Activated CD4-positive, alpha-beta T cell treated with anti-CD3 and anti-CD28 coated beads, Interleukin-10, Interleukin-2, amounts not matched to agents 100 ng/mL and 50 ng/mL, durations not matched to agents 16 hours and 8 hours (primary cell): ENCODE results near the gene TPST1.

ENCODE experiments used
- DNase-seq: peaks from one replicate; pipeline ENCODE4 v3.0.0-alpha.2; 2020

TPST1 gene

DNA sequence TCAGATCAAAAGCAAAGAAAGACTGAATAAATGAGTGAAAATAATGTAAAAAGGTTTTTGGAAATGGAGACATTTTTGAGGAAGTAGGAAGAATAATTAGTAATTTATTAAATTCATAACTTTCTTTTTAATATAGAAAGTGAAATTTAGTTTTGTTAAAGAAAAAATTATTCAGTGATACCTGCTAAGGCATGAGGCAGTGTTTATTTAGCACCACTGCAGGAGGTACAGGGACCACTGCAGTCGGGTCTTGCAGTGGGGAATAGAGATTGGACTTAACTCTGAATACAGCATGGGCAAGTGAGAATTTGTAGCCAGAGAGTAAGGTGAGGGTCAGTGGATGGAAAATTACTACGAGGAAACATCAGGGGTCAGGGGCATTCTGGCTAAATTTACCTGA is 39.9 kb downstream of the TPST1 start:
- no peak for DNase-seq

DNA sequence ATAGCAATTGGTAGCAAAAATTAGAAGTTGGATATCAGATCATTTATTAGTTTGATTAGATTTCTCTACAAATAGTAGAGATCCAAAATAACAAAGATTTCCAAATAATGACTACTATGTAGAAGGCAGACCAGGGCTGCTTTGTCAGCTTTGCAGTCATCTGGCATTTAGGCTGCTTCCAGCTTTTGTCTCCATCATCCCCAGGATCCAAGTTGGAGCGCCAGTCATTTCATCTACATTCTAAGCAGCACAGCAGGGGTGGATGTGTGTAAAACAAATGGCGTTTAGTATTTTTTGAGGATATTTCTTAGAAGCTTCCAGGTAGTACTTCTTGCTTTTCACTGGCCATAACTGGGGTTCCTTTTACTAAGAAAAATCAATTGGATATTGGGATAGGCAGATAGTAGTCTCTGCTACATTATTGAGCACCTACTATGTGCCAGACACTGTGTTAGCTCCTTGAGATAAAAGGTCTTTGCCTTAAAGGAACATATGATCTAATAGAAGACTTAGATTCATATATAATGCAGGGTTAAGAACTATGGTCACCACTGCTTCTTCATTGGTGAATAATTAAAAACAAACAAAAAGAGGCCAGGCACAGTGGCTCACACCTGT is 41.5 kb downstream of the TPST1 start:
- DNase-seq = no peak

DNA sequence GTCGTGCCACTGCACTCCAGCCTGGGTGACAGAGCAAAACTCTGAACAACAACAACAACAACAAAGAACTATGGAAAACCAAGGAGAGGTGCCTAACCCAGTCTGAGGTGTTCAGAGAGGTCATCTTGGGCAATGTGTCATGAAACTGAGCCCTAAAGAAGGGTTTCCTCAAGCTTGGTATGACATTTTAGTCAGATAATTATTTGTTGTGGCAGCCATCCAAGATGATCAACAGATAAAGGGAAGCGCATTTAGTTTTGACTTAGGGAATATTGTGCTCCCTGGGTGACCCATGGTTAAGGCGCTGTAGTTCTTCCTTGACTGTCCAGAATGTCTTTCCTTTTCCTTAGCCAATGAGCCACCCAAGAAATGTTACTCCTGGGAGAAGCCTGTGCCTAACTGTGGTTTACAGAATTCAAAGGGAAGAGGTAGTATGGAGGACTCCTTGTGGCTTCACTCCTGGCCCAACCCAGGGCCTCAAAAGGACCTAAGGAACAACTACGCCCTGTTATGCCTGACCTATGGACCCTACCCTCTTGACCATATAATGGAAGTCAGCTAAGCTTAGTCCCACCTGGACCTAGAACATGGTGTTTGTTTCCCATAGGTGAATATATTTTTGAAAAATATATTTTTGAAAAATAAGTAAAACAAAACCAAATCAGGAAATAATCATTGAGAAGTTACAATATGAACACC is 42.4 kb downstream of the TPST1 start:
- DNase-seq = no peak

DNA sequence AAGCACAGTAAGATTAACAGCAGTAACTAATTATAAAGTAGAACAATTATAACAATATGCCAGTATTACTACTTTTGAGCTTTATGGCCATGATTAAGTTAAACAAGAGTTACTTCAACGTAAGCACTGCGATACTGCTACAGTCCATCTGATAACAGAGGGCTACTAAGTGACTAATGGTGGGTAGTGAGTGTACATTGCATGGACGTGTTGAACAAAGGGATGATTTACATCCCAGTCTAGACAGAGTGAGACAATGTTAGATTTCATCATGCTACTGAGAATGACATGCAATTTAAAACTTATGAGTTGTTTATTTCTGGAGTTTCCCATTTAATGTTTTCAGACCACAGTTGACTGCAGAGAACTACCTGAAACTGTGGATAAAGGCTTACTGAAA is 45.6 kb downstream of the TPST1 start:
- no peak for DNase-seq

DNA sequence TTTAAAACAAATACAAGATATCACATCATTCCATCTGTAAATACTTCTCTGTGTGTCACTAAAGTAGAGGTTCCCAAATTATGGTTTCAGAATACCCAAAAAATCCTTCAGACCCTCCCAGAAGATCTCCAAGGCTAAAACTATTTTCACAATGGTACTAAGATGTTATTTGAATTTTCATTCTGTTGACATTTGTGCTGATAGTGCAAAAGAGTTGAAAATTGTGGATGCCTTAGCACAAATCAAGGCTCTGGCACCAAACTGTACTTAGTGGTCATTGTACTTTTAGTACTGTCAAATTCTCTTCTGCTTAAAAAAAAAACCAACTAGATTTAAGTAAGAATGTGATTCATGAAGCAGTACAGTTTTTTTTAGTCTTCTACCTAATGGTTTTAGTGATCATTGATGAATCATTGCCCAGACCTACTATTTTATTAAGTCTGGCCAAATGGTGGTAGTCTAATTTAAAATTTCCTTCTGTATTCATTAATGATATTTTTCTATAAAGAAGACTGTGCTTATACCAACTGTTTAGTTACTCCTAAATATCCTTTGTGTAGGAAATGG is 50.5 kb downstream of the TPST1 start:
- DNase-seq = no peak

DNA sequence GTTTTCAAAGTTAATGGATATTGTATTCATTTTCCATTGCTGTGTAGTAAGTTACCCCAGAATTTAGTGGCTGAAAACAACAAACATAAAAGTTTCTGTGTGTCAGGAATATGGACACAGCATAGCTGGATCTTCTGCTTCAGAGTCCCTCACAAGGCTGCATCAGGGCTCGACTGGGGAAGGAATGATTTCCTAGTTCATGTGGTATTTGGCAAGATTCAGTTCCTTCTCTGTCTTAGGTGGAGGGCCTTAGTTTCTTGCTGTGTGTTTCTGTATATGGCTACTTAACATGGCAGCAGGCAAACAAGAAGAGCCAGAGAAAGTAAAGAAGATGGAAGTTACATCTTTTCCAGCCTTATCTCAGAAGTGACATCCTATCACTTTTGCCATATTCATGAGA is 51.1 kb downstream of the TPST1 start:
- DNase-seq = no peak

DNA sequence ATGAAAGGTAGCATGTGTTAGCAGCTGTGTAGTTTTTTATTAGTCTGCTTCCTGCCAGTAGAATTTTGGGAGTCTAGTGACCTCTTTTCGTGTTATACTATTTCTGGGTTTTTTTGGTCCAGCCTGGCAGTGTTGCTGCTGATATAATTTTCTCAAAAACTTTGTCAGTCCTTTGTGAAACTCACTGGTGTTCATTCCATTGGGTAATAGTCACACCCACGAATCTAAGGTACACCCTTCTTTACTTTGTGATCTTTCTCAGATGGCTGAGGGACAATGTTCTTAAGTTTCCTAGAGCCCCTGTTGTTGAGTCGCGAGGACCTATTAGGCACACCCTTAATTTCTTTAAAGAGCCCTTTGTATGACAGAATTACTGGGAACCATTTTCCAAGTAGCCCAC is 52.3 kb downstream of the TPST1 start:
- DNase-seq = no peak

DNA sequence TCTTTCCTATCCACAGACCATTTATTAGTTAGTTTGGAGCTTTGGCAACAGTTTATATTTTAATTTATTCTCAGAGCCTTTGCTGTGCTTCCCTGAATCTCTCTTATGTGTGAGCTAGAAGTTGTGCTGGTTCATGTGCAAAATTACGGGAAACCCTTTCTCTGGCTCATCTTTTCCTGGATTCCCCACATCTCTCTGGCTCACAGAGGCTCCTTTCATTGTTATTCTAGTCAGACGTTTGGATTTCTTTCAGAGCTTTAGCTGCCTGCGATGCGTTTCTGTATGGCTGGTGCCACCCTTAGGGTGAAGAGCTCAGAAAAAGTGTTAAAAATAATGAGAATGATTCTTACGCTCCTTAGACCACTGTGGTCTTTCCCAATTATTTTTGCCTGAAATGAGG is 53.3 kb downstream of the TPST1 start:
- no peak for DNase-seq

DNA sequence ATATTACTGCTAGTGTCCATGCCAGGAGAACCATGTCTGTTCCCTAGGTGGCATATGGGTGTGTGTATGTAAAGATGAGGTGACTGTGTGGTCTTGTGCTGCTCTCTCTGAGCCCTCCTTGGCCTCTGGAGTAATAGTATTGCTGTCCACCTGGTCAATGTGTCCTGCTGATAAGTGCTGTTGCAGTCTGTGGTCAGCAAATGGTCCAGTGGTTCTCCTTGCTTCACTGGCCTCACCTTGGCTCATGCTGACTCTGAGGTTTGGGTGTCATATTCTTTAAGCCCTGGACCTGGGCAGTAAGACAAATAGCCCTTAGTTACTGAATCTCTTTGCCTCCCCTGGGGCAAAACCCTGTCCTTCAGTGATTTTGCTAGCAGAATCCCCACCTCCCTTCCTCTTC is 56.8 kb downstream of the TPST1 start:
- no peak for DNase-seq

DNA sequence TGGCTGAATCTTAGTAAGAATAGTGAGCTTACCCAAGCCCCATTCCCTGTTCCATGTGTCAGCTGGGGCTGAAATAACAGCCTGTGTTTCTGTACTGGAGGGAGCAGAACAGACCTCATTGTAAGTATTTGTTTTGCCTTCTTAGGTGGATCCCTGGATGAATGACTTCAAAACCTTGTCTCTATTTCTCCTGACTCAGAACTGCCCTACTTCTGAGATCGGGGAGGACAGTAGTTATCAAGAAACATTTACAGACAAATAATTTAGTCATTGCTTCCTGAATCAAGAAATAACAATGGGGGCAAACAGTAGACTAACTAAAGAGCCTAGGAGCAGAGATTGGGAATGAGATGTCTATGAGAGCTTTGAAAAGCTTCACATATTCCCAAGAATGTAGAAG is 58.8 kb downstream of the TPST1 start:
- DNase-seq = no peak

DNA sequence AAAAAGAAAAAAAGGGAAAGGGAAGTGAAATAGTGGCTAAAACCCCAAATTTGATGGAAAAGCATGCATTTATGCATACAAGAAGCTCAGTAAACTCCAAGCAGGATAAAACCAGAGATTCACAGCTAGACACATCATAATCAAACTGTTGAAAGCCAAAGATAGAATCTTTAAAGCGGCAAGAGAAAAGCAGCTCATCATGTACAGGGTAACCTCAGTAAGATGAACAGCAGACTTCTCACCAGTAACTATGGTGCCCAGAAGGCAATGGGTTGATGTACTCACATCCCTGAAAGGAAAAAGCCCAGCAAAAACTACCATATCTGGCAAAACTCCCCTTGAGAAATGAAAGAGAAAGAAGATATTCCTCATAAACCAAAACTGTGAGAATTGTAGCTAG is 60.4 kb downstream of the TPST1 start:
- DNase-seq = no peak

DNA sequence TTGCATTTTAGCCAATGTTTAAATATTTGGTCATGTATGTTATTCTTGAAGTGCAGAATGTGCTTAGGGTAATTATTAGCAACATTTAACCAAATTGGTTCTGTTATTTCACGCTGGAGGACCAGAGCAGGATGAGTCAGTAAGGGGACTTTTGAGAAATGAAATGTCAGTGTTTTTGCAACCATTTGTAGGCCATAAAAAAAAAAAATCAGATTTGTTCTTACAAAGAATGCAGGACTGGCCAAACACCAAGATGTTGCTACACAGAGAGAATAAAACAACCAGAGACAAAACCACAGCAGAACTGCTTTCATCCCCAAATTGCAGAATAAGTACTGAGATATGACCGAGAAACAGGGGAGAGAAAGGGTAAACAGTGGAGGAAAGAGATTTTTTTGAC is 62.1 kb downstream of the TPST1 start:
- DNase-seq = no peak

DNA sequence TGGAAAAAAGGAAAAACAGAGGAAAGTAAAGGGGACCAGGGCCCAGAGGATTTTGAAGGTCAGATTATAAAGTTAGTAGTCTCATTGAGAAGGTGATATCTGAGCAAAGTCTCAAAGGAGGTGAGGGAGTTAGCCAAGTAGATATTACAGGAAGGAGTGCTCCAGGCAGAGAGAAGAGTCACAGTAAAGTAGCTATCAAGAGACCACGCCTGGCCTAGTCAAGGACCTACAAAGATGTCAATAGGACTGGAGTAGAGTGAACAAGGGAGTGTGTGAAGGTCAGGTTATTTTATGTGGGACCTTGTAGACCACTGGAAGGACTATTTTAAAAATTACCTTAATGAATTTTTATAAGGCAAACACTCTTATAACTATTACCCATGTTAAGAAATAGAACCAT is 64.8 kb downstream of the TPST1 start:
- no peak for DNase-seq

DNA sequence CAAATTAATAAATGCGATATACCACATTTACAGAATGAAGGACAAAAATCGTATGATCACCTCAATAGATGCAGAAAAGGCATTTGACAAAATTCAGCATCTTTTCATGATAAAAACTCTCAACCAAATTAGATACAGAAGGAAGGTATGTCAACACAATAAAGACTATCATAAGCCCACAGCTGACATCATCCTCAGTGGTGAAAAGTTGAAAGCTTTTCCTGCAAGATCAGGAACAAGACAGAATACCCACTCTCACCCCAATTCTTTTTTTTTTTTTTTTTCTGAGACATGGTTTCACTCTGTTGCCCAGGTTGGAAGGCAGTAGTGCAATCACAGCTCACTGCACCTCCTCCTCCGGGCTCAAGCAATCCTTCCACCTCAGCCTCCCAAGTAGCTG is 67.2 kb downstream of the TPST1 start:
- no peak for DNase-seq

DNA sequence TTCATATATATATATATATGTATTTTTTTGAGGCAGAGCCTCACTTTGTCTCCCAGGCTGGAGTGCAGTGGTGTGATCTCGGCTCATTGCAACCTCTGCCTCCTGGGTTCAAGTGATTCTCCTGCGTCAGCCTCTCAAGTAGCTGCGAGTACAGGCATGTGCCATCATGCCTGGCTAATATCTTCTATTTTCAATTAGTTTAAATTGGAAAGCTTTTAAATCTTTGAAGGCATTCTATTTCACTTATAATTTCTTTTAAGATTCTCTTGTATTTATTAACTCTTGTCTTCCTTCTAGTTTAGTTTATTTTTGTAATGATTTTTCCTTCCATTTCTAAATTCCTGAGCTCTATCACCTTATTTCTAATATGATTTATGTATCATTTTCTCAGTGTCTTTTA is 71.2 kb downstream of the TPST1 start:
- DNase-seq = no peak

DNA sequence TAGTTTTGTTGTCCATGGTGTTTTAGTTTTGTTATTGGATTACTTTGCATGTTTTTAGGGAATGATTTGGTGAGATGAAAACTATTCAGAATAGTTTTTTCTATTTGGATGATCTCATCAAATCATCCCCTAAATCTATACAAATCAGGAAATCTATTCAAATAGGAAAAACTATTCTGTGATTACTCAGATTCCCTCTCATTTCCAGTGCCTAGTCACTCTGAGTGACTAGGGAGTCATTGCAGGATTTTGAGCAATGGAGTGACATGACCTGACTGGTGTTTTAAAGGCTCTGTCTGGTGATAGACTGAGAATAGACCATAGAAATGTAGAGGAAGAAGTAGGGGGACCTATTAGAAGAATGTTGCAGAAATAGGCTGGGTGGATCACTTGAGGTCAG is 72.4 kb downstream of the TPST1 start:
- DNase-seq = no peak

DNA sequence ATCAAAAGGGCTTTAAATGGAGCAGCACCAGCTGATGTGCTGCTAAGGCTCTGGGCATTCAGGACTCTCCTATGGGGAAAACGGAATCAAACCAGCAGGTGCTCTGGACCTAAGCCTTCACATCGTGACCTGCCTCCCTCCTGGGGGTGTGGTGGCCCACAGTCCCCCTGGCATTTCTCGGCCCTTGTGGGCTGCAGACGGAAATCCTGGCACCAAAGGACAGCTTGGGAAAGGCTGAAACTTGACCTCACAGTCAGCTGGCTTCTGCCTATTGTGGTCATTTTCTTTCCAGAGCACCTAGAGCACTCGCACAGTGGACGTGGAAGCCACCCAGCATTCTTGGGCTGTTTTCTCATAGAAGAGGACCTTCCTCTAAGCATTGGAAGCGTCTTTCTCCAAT is 74.8 kb downstream of the TPST1 start:
- DNase-seq = no peak

DNA sequence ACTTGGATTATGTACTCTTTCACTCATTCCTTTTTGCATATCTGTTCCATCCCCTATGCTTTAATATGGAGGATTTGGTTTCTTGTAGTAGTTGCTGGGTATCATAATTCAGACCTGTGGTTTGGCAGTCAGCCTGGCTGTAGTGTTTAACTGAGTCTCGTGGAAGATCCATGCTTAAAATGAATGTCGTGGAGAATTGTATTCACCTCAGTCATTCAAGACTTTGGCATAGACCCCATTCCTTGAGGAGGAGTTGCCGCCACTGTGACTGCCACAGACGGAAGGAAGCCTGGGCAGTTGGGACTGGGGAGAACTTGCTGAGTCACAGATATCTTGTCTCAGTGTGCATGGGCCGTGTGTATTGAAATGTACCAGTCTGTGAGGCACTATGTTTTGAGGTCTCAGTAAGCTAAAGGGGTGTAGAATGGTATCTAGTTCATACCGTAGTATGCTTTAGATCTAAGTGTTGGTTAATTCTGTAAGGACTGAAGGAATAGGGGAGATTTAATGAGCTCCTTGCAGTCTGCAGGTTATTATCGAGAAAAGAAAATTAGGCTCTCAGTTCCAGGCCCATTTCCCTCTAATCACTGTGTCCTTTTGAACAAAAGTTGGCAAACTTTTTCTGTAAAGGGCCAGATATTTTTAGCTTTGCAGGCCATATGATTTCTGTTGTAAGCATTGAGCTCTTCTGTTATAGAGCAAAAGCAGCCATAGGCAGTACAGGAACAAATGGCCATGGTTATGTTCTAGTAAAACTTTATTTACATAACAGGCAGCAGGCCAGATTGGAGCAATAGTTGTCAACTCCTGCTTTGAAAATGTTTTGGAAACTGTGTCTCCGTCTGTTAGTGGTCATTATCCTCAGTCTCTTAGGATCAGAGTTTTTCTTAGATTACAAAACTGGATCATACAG is 76.8 kb downstream of the TPST1 start:
- DNase-seq = no peak

DNA sequence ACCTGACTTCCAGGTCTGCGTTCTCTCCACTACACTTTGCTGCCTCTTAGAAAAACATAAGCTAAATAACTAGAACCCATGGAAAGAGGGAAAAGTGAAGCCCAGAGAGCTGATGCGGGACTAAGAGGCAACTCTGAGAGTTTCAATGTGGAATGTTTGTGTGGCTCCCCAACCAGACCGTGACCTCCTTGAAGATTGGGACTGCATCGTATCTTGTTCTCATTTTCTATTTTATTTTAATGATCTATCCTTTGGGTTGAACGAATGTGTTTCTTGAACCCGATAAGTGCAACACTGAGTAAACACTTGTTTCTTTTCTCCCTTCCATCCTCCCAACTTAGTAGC is 77.4 kb downstream of the TPST1 start:
- no peak for DNase-seq

DNA sequence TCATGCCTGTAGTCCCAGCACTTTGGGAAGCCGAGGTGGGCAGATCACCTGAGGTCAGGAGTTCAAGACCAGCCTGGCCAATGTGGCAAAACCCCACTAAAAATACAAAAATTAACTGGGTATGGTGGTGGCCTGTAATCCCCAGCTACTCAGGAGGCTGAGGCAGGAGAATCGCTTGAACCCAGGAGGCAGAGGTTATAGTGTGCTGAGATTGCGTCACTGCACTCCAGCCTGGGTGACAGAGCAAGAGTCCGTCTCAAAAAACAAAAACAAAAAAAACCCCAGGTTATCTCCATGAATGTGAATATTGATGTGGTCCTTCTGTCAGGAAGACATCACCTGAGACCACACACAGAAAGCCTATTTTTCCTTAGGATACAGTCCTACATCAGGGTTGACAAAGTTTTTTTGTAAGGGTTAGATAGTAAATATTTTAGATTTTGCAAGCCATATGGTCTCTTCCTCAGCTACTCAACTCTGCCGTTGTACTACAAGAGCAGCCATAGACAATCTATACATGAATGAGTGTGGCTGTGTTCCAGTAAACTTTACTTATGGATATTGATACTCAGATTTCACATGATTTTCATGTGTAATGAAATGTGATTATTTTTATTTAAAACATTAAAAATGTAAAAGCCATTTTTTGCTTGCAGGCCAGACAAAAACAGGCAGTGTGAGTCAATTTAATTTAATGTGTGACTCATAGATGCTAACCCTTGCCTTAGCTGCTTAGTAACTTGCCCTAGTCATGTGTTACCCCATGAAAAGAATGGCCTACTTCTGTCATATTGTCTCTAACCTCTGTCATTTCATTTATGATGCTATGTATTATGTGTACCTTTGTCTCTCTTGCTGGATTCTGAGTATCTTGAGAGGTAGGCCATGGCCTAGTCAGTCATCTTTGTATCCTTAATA is 78.1 kb downstream of the TPST1 start:
- no peak for DNase-seq

DNA sequence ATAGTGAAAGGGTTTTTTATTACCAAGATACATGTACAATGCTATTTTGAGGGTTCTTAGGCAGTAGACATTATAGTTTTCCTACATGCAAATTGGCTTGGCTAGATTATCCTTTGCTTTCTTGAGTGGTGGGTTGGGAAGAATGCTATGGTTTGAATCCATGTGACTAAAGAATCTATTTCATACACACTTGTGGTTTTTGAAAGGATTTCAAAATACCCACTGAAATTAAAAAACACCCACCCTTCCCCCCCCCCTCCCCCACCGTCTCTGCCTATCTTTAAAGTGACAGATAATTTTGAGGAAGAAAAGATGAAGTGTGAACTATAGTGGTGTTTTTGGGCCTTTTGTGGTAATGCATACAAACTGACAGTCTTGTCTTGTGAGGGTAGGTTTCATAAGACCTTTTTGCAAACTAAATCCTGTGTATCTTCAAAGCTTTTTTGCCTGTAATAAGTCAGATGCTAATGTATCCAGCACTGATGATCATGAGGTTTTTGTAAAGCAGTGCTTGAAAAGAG is 90.9 kb downstream of the TPST1 start:
- no peak for DNase-seq

DNA sequence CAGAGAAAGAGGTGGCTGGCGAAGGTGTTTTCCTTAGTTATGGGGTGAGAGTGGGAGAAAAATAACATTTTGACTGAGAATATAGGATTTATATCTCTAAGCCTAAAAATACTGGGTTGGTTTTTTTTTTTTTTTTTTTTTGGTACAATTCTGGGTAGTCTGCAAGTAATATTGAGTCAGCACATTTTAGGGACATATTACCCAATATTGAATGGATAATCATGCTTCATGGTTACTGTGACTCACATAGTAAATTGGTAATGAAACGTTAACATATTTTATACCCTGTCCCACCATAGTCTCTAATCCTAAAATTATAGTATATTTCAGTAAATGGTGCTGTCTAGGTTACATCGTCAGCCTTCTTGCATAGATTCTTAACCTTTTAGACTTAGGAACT is 91.4 kb downstream of the TPST1 start:
- DNase-seq = no peak

DNA sequence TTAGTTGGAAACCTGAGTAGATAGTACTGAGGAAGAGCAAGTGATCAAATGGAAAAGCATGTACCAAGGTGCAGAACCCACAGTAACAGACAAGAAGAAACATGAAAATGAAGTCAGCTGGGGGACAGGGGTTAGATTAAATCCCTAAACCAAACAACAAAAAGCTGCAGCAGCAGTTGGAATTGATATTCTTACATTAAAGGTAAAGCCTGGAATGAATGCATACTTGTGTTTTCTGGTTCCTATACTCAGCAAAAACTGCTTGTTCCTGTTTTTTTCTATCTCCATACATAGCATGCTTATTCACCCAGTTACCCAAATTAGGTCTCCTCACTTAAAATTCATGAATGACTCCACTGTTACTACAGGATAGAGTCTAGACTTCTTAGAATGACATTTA is 92.4 kb downstream of the TPST1 start:
- DNase-seq = no peak
